Testis (tissue), 3 donors: ENCODE measurements around the gene PC. TPM values are rescaled to one million over a fixed set of nuclear protein-coding genes. Genes with fewer than 3 reads are reported as not detected.

Source experiments
- DNase-seq: peaks from one replicate; pipeline ENCODE4 v3.0.0-alpha.2; 2019
- H3K27ac ChIP-seq, 2 donors: fragments of 200-600 bp; sonication (generic); one replicate each; pipeline ENCODE4 v1.5.1; 2019
- H3K27me3 ChIP-seq: fragments of 200-600 bp; sonication (generic); one replicate; pipeline ENCODE4 v1.5.1; 2019
- H3K36me3 ChIP-seq: fragments of 200-600 bp; sonication (generic); one replicate; pipeline ENCODE4 v1.5.1; 2017; ENCODE audit warnings: low read depth; ENCODE audit errors: missing control alignments
- H3K4me1 ChIP-seq: fragments of 200-600 bp; sonication (generic); one replicate; pipeline ENCODE4 v1.5.1; 2019
- H3K4me3 ChIP-seq, 2 donors: fragments of 200-600 bp; sonication (generic); one replicate each; pipeline ENCODE4 v1.5.1; 2017 to 2019
- H3K9me3 ChIP-seq: fragments of 200-600 bp; sonication (generic); one replicate; pipeline ENCODE4 v1.5.1; 2017
- POLR2A ChIP-seq: fragments of 450-650 bp; IDR thresholded peaks from one replicate; pipeline ENCODE4 v1.6.1; 2017; ENCODE audit warnings: antibody characterized with exemption, mild to moderate bottlenecking, moderate library complexity
- WGBS, 2 donors: methylation state at CpG; one replicate each; pipeline ENCODE4 v1.1.5; 2018; 5-methylcytosine and 5-hydroxymethylcytosine counted together
- intact Hi-C: fragments of 100-400 bp; cut with DNase I; formaldehyde crosslinking; loops from one replicate; pipeline ENCODE4 v1.15.1; 2023; ENCODE audit warnings: low total_unique reads
- polyA plus RNA-seq: library from polyadenylated mRNA; stranded (reverse); fragments of 350-450 nt; fragmentation: Illumina TruSeq; extraction: RNeasy Lipid Tissue Mini Kit (QIAGEN cat#74804); gene quantifications from one replicate; pipeline ENCODE4 v1.2.3, GENCODE V29; 2014; ENCODE audit warnings: low read depth, low replicate concordance; ENCODE audit not compliant: insufficient read depth
- total RNA-seq, 2 donors: library from RNA; depleted of rRNA; stranded (reverse); fragments of >200 nt; gene quantifications; one replicate each; pipeline ENCODE4 v1.2.3, GENCODE V29; 2016
- TF ChIP-seq, protein P1 (sequence below), 3 experiments: fragments of 450-650 bp in 2 of 3; fragments of 200-600 bp in 1 of 3; sonication (generic) in 1 of 3; IDR thresholded peaks; one replicate each; pipeline ENCODE4 v1.5.1; 2016 to 2019; ENCODE audit warnings: antibody characterized with exemption in 3 of 3, mild to moderate bottlenecking in 2 of 3, moderate library complexity in 1 of 3

PC gene
- total and polyA plus RNA-seq, 3 donors from 2014 or later, result 40.9 to 53.1 (median 46.0) TPM

DNA sequence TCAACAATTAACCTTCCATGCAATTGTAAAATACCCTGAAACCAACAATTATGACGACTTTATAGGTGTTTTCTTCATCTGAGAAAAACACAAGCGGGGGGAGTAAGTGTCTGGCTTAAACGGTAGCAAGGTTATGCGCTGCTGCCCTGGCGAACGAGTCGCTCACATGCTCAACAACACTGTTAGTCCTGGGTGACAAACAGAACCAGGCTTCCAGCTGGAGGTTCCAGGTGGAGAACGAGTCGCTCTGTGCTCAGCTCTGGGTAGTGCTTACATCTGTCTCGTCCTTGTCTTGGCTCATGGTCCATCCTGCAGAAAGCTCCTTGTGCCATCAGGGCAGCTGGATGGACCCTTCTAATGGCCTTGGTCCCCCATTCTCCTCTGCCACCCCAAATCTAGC lies 48.2 kb downstream of the PC start:
- H3K36me3 ChIP-seq, result no peaks in the 10 kb centered on the region
- H3K27ac ChIP-seq, result no peak overlapping the region
- no peak for DNase-seq
- peaks cover 16% of the 10 kb centered on the region for H3K4me1 ChIP-seq
- 91 to 92% methylated on average over 10 of the region's 10 CpGs for WGBS, 2 donors
- TF ChIP-seq, protein P1, sequence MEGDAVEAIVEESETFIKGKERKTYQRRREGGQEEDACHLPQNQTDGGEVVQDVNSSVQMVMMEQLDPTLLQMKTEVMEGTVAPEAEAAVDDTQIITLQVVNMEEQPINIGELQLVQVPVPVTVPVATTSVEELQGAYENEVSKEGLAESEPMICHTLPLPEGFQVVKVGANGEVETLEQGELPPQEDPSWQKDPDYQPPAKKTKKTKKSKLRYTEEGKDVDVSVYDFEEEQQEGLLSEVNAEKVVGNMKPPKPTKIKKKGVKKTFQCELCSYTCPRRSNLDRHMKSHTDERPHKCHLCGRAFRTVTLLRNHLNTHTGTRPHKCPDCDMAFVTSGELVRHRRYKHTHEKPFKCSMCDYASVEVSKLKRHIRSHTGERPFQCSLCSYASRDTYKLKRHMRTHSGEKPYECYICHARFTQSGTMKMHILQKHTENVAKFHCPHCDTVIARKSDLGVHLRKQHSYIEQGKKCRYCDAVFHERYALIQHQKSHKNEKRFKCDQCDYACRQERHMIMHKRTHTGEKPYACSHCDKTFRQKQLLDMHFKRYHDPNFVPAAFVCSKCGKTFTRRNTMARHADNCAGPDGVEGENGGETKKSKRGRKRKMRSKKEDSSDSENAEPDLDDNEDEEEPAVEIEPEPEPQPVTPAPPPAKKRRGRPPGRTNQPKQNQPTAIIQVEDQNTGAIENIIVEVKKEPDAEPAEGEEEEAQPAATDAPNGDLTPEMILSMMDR (IDR thresholded peaks at IDR 0.05), result no peak
- no peak for TF ChIP-seq POLR2A
- no peaks in the 10 kb centered on the region for H3K9me3 ChIP-seq
- no peaks in the 10 kb centered on the region for H3K27me3 ChIP-seq
- no peak overlapping the region for H3K4me3 ChIP-seq
- intact Hi-C loops, result no loop called here

DNA sequence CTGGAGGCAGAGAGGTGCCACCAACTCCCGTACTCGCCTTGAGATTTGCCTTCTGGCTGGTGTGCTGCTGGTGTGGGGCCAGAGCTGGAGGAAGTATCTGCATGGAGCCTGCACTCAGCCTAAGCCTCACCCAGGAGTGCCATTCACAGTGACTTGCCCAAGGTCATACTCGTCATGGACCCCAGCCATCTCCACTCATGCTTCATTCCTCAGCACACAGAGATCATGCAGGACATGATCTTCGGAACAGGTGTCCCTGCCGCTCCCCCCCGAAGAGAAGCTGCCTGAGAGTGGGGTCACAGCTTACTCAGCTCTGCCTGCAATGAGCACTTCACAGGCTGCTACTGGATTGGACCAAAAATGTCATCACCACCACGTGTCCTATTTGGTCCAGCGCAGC lies 49.0 kb downstream of the PC start:
- Histone ChIP-seq H3K4me1 (peaks cover 16% of the 10 kb centered on the region), H3K4me3 (no peak overlapping the region), H3K27me3 (no peaks in the 10 kb centered on the region), H3K27ac (no peak overlapping the region), H3K36me3 (no peaks in the 10 kb centered on the region), H3K9me3 (no peaks in the 10 kb centered on the region)
- TF ChIP-seq, protein P1 (IDR thresholded peaks at IDR 0.05), result no peak
- no peak for TF ChIP-seq POLR2A
- intact Hi-C loops, result no loop called here
- WGBS, 2 donors, result 89 to 94% methylated on average over 8 of the region's 8 CpGs
- no peak for DNase-seq

- WGBS, 2 donors, result 61 to 70% methylated on average over 9 of the region's 9 CpGs
- Histone ChIP-seq H3K27me3 (no peaks in the 10 kb centered on the region), H3K4me3 (no peak overlapping the region), H3K36me3 (no peaks in the 10 kb centered on the region), H3K9me3 (no peaks in the 10 kb centered on the region), H3K4me1 (peaks cover 16% of the 10 kb centered on the region), H3K27ac (peak overlapping the region; percentile 31 to 62)
- DNase-seq, result peak; percentile 22
- intact Hi-C loops, result no loop called here
- TF ChIP-seq POLR2A, result no peak
- TF ChIP-seq, protein P1 (IDR thresholded peaks at IDR 0.05), result no peak
These were observed 50.2 kb downstream of the PC start for GRCh38 chr11:66907751-66908630.

GRCh38 chr11:66906061-66906733 lies 52.0 kb downstream of the PC start:
- WGBS, 2 donors, result 55 to 67% methylated on average over 13 to 14 of the region's 14 CpGs
- H3K4me3 ChIP-seq, result no peak overlapping the region
- peak overlapping the region in 1 of 2 donors; percentile 62 for H3K27ac ChIP-seq
- no peaks in the 10 kb centered on the region for H3K9me3 ChIP-seq
- no peak for TF ChIP-seq POLR2A
- TF ChIP-seq, protein P1 (IDR thresholded peaks at IDR 0.05), result no peak
- intact Hi-C loops, result no loop called here
- no peaks in the 10 kb centered on the region for H3K36me3 ChIP-seq
- peak; percentile 68 for DNase-seq
- H3K4me1 ChIP-seq, result peaks cover 16% of the 10 kb centered on the region
- no peaks in the 10 kb centered on the region for H3K27me3 ChIP-seq
